SK-N-SH (cell line): ENCODE results near the gene UBAC2. TPM values are rescaled to one million over a fixed set of nuclear protein-coding genes. Genes with fewer than 3 reads are reported as not detected.

Source experiments
- CTCF ChIA-PET: fragments of 300-600, 350-600 bp; formaldehyde crosslinking; extraction: SDS; loops from one replicate; lab custom pipeline; 2021; lab: Yijun Ruan, JAX
- POLR2A ChIA-PET: fragments of 350-600 bp; sonication (Branson Sonifier 250); formaldehyde crosslinking; extraction: SDS; loops from one replicate; lab custom pipeline; 2020; ENCODE audit warnings: antibody characterized with exemption, inconsistent platforms; lab: Yijun Ruan, JAX
- DNase-seq: peaks from one replicate; pipeline ENCODE4 v3.0.0; 2012
- H2AFZ ChIP-seq: fragments of 200-600 bp; sonication (generic); 2 replicates; pipeline ENCODE4 v1.8.1; 2016; ENCODE audit warnings: antibody characterized with exemption, mild to moderate bottlenecking, low read depth
- H3F3A ChIP-seq: fragments of 200-600 bp; sonication (generic); replicated peaks from 2 replicates; pipeline ENCODE3; 2016; ENCODE audit warnings: antibody characterized with exemption, mild to moderate bottlenecking; ENCODE audit not compliant: insufficient read depth
- H3K27ac ChIP-seq, 2 experiments: fragments of 200-500 bp in 1 of 2; fragments of 200-600 bp in 1 of 2; sonication (Bioruptor generic) in 1 of 2; sonication (generic), shearing (Covaris generic) in 1 of 2; 2 replicates each; pipeline versions ENCODE4 v1.5.1 to v1.6.1; 2014 to 2016; ENCODE audit warnings: low read depth in 2 of 2, inconsistent platforms in 1 of 2, low read length in 1 of 2, mild to moderate bottlenecking in 1 of 2, mixed read lengths in 1 of 2
- H3K27me3 ChIP-seq: fragments of 200-600 bp; sonication (generic), shearing (Covaris generic); 2 replicates; pipeline ENCODE4 v1.6.1; 2016; ENCODE audit warnings: mixed run types; ENCODE audit not compliant: insufficient read depth
- H3K36me3 ChIP-seq, 2 experiments: fragments of 200-500 bp in 1 of 2; fragments of 200-600 bp in 1 of 2; sonication (Bioruptor generic) in 1 of 2; sonication (generic) in 1 of 2; replicated peaks in 1 of 2; 2 replicates each; pipeline versions ENCODE3 to v1.5.1; 2014 to 2016; ENCODE audit warnings: low read length in 1 of 2, mild to moderate bottlenecking in 1 of 2; ENCODE audit not compliant: insufficient read depth in 2 of 2, control insufficient read depth in 1 of 2
- H3K4me1 ChIP-seq, 2 experiments: fragments of 200-500 bp in 1 of 2; fragments of 200-600 bp in 1 of 2; sonication (Bioruptor generic) in 1 of 2; sonication (generic), shearing (Covaris generic) in 1 of 2; 2 replicates each; pipeline versions ENCODE4 v1.5.1 to v1.6.1; 2014 to 2016; ENCODE audit warnings: low read depth in 1 of 2, low read length in 1 of 2, mixed run types in 1 of 2; ENCODE audit not compliant: insufficient read depth in 2 of 2, control insufficient read depth in 1 of 2
- H3K4me2 ChIP-seq: fragments of 200-600 bp; sonication (generic), shearing (Covaris generic); 2 replicates; pipeline ENCODE4 v1.6.1; 2017; ENCODE audit warnings: mixed run types
- H3K4me3 ChIP-seq, 2 experiments: fragments of 200-500 bp in 1 of 2; fragments of 200-600 bp in 1 of 2; sonication (Bioruptor generic) in 1 of 2; sonication (generic), shearing (Covaris generic) in 1 of 2; 2 replicates each; pipeline versions ENCODE4 v1.5.1 to v1.8.1; 2014 to 2016; ENCODE audit warnings: low read depth in 2 of 2, inconsistent platforms in 1 of 2, low read length in 1 of 2, mild to moderate bottlenecking in 1 of 2, mixed read lengths in 1 of 2, moderate library complexity in 1 of 2
- H3K79me2 ChIP-seq: fragments of 200-600 bp; sonication (generic); 2 replicates; pipeline ENCODE4 v1.8.1; 2017; ENCODE audit warnings: mild to moderate bottlenecking; ENCODE audit not compliant: insufficient read depth
- H3K9ac ChIP-seq: fragments of 200-600 bp; sonication (generic); 2 replicates; pipeline ENCODE4 v1.6.1; 2017; ENCODE audit warnings: mixed run types
- H3K9me2 ChIP-seq: fragments of 200-600 bp; sonication (generic); 2 replicates; pipeline ENCODE4 v1.6.1; 2017; ENCODE audit warnings: mixed run types
- H3K9me3 ChIP-seq: fragments of 200-600 bp; sonication (generic); 2 replicates; pipeline ENCODE4 v1.6.1; 2017; ENCODE audit warnings: mixed run types, mild to moderate bottlenecking, moderate library complexity
- H4K20me1 ChIP-seq: fragments of 200-600 bp; sonication (generic); 2 replicates; pipeline ENCODE4 v1.6.1; 2017; ENCODE audit warnings: mild to moderate bottlenecking, mixed run types; ENCODE audit not compliant: insufficient read depth
- CHD2 ChIP-seq: fragments of 150-350 bp; IDR thresholded peaks from 2 replicates; pipeline ENCODE4 v1.6.1; 2018; ENCODE audit warnings: low read length; ENCODE audit not compliant: partially characterized antibody
- ELF1 ChIP-seq: IDR thresholded peaks from 2 replicates; pipeline ENCODE4 v1.4.0; 2012
- EZH2phosphoT487 ChIP-seq: fragments of 200-600 bp; sonication (generic); IDR thresholded peaks from 2 replicates; pipeline ENCODE4 v1.6.1; 2017; ENCODE audit warnings: low read depth, mixed run types, mild to moderate bottlenecking, antibody characterized with exemption, moderate library complexity, borderline replicate concordance
- FOSL2 ChIP-seq: IDR thresholded peaks from 2 replicates; pipeline ENCODE4 v1.4.0; 2012; ENCODE audit warnings: low read depth, mild to moderate bottlenecking, moderate library complexity, borderline replicate concordance
- FOXM1 ChIP-seq: IDR thresholded peaks from 2 replicates; pipeline ENCODE4 v1.4.0; 2012; ENCODE audit warnings: low read depth, mild to moderate bottlenecking
- GABPA ChIP-seq: IDR thresholded peaks from 2 replicates; pipeline ENCODE4 v1.4.0; 2012; ENCODE audit warnings: low read depth, mild to moderate bottlenecking
- JUND ChIP-seq: IDR thresholded peaks from 2 replicates; pipeline ENCODE4 v1.4.0; 2012
- MAX ChIP-seq: IDR thresholded peaks from 2 replicates; pipeline ENCODE4 v1.4.0; 2012; ENCODE audit warnings: low read depth
- MEF2A ChIP-seq: IDR thresholded peaks from 2 replicates; pipeline ENCODE4 v1.4.0; 2012; ENCODE audit warnings: low read depth, borderline replicate concordance
- MXI1 ChIP-seq: IDR thresholded peaks from 2 replicates; pipeline ENCODE4 v1.6.1; 2012; ENCODE audit warnings: mild to moderate bottlenecking, low read depth, low read length, improper control_type of control experiment
- NRF1 ChIP-seq: IDR thresholded peaks from 2 replicates; pipeline ENCODE4 v1.6.1; 2012; ENCODE audit warnings: low read depth, mild to moderate bottlenecking, low read length
- PBX3 ChIP-seq: IDR thresholded peaks from 2 replicates; pipeline ENCODE4; 2012
- RAD21 ChIP-seq: IDR thresholded peaks from 2 replicates; pipeline ENCODE4 v1.6.1; 2012; ENCODE audit warnings: mild to moderate bottlenecking, low read length
- REST ChIP-seq: IDR thresholded peaks from 2 replicates; pipeline ENCODE4 v1.6.1; 2012; ENCODE audit warnings: mild to moderate bottlenecking, low read depth, low read length, moderate library complexity
- SIN3A ChIP-seq: IDR thresholded peaks from 2 replicates; pipeline ENCODE4 v1.6.1; 2012; ENCODE audit warnings: low read depth, mild to moderate bottlenecking, low read length, moderate library complexity, borderline replicate concordance
- TCF12 ChIP-seq: IDR thresholded peaks from 2 replicates; pipeline ENCODE4 v1.4.0; 2012
- TEAD4 ChIP-seq: IDR thresholded peaks from 2 replicates; pipeline ENCODE4 v1.4.0; 2012; ENCODE audit warnings: mild to moderate bottlenecking, borderline replicate concordance; ENCODE audit not compliant: insufficient read depth
- USF2 ChIP-seq: fragments of 150-350 bp; IDR thresholded peaks from 2 replicates; pipeline ENCODE4 v1.6.1; 2017; ENCODE audit warnings: antibody characterized with exemption, low read length, low read depth, borderline replicate concordance
- WGBS: methylation state at CpG from one replicate; pipeline ENCODE4 v1.1.6; 2017; ENCODE audit warnings: low lambda C conversion rate; 5-methylcytosine and 5-hydroxymethylcytosine counted together
- polyA plus RNA-seq, 3 experiments: library from polyadenylated mRNA; depleted of rRNA; stranded (reverse); fragments of >200 nt; gene quantifications; 2 replicates each; pipeline ENCODE4 v1.2.3, GENCODE V29; 2012

UBAC2 gene
- polyA plus RNA-seq, 1 of the 3 experiments (the other 2 are of a cell fraction) = 79.0 TPM

GRCh38 chr13:99203601-99204579, 3.2 kb downstream of the UBAC2 start:
- no peak for TF ChIP-seq TEAD4
- no peak for TF ChIP-seq JUND
- no peak for TF ChIP-seq CHD2
- no peak for TF ChIP-seq RAD21
- no peak for TF ChIP-seq MEF2A
- no peak for TF ChIP-seq USF2
- no peak for TF ChIP-seq TCF12
- TF ChIP-seq FOXM1 = no peak
- TF ChIP-seq ELF1 = no peak
- TF ChIP-seq EZH2phosphoT487 = no peak
- TF ChIP-seq MAX = no peak
- TF ChIP-seq REST = no peak
- TF ChIP-seq NRF1 = no peak
- TF ChIP-seq MXI1 = no peak
- no peak for TF ChIP-seq PBX3
- TF ChIP-seq FOSL2 = no peak
- no peak for TF ChIP-seq SIN3A
- TF ChIP-seq GABPA = no peak
- Histone ChIP-seq H3K9ac (no peak overlapping the region), H3K79me2 (peaks cover 76% of the 10 kb centered on the region), H3K27ac (no peak overlapping the region), H3K9me2 (no peaks in the 10 kb centered on the region), H3K27me3 (no peaks in the 10 kb centered on the region), H3K36me3 (peaks cover 0 to 4% of the 10 kb centered on the region in 2 experiments), H3K4me3 (no peak overlapping the region), H3F3A (peaks cover 4% of the 10 kb centered on the region), H4K20me1 (peaks cover 24% of the 10 kb centered on the region; the same call in 1 of the 2 replicates), H3K9me3 (no peaks in the 10 kb centered on the region), H2AFZ (no peak overlapping the region), H3K4me2 (no peak overlapping the region), H3K4me1 (peaks cover 0 to 6% of the 10 kb centered on the region in 2 experiments; a peak in 2 of 4 replicates)
- DNase-seq = no peak
- POLR2A ChIA-PET = no interaction called here
- CTCF ChIA-PET = interaction anchor here (5.4 to 8.4 kb wide), 2 partner anchors 65 to 233 kb away, joined by 38 to 44 read pairs; no protein-coding TSS in a partner anchor
- 97% methylated on average over 9 of the region's 9 CpGs for WGBS
